HepG2 (cell line): ENCODE data around the gene SLC6A4. TPM values are rescaled to one million over a fixed set of nuclear protein-coding genes. Genes with fewer than 3 reads are reported as not detected.

ENCODE experiments used
- ATAC-seq: fragments of 200-7000 bp; cut with Tn5 transposase; 3 replicates; pipeline ENCODE4 v1.9.1; 2020; ENCODE audit warnings: mild to moderate bottlenecking, moderate library complexity
- BruUV-seq: library from RNA; stranded (reverse); fragments of 400-500 nt; replicated peaks from 2 replicates; lab custom pipeline; 2021; lab: Mats Ljungman, UMichigan
- CTCF ChIA-PET: fragments of 300-600 bp; formaldehyde crosslinking; extraction: SDS; loops from one replicate; lab custom pipeline; 2021; ENCODE audit warnings: low total read pairs, inconsistent platforms, low intra/inter-chr PET ratio; lab: Yijun Ruan, JAX
- POLR2A ChIA-PET: fragments of 350-600 bp; sonication (Branson Sonifier 250); formaldehyde crosslinking; loops from one replicate; lab custom pipeline; 2020; ENCODE audit warnings: antibody characterized with exemption, inconsistent platforms; lab: Yijun Ruan, JAX
- DNase-seq: peaks from one replicate; pipeline ENCODE4 v3.0.0-alpha.2; 2015; ENCODE audit warnings: low spot score
- FAIRE-seq: peaks from 3 replicates; lab custom pipeline; 2011; peaks lifted over from hg19 to GRCh38; lab: Jason Lieb, UNC
- H2AFZ ChIP-seq: one replicate; pipeline ENCODE4 v1.6.1; 2011; ENCODE audit warnings: low read length, inconsistent platforms
- H3K27ac ChIP-seq: fragments of 300-600 bp; 3 replicates; pipeline ENCODE4 v1.8.0; 2011; ENCODE audit warnings: mixed run types, mild to moderate bottlenecking, mixed read lengths, low read length, inconsistent platforms; ENCODE audit not compliant: insufficient read depth; ENCODE audit errors: extremely low read length
- H3K27me3 ChIP-seq, 2 experiments: fragments of 200-600 bp in 1 of 2; 2 replicates in 1 of 2; 3 replicates in 1 of 2; pipeline versions ENCODE4 v1.6.0 to v1.8.0; 2011; ENCODE audit warnings: low read length in 2 of 2, mild to moderate bottlenecking in 2 of 2, moderate library complexity in 2 of 2, inconsistent platforms in 1 of 2; ENCODE audit not compliant: insufficient read depth in 2 of 2, control insufficient read depth in 1 of 2
- H3K36me3 ChIP-seq, 2 experiments: fragments of 200-600 bp in 1 of 2; replicated peaks in 1 of 2; 2 replicates in 1 of 2; 3 replicates in 1 of 2; pipeline versions ENCODE4 v1.5.1 to v1.8.0; 2011; ENCODE audit warnings: low read length in 2 of 2, inconsistent platforms in 1 of 2; ENCODE audit not compliant: insufficient read depth in 2 of 2, control insufficient read depth in 1 of 2
- H3K4me1 ChIP-seq: 2 replicates; pipeline ENCODE4 v1.5.1; 2012; ENCODE audit warnings: low read length, inconsistent platforms; ENCODE audit not compliant: insufficient read depth
- H3K4me2 ChIP-seq: 2 replicates; pipeline ENCODE4 v1.6.0; 2011; ENCODE audit warnings: low read depth, low read length, inconsistent platforms
- H3K4me3 ChIP-seq, 3 experiments: fragments of 200-600 bp in 1 of 3; sonication (generic), shearing (Covaris generic) in 1 of 3; replicated peaks in 1 of 3; 2 replicates each; pipeline ENCODE4 v1.5.1; 2011 to 2016; ENCODE audit warnings: low read length in 3 of 3, inconsistent platforms in 2 of 3, low read depth in 2 of 3, mild to moderate bottlenecking in 2 of 3, control low read depth in 1 of 3, mixed read lengths in 1 of 3; ENCODE audit not compliant: insufficient read depth in 1 of 3
- H3K79me2 ChIP-seq: one replicate; pipeline ENCODE4 v1.6.1; 2011; ENCODE audit warnings: low read length, inconsistent platforms; ENCODE audit not compliant: insufficient read depth
- H3K9ac ChIP-seq: 2 replicates; pipeline ENCODE4 v1.6.0; 2011; ENCODE audit warnings: mild to moderate bottlenecking, low read depth, low read length, inconsistent platforms; ENCODE audit not compliant: insufficient read depth
- H3K9me3 ChIP-seq: 2 replicates; pipeline ENCODE4 v1.5.1; 2012; ENCODE audit warnings: mild to moderate bottlenecking, low read length
- H4K20me1 ChIP-seq: 2 replicates; pipeline ENCODE4 v1.6.0; 2011; ENCODE audit warnings: inconsistent platforms, mild to moderate bottlenecking, low read length, moderate library complexity; ENCODE audit not compliant: insufficient read depth
- AGO2 ChIP-seq: fragments of 200-400 bp; formaldehyde crosslinking; optimal IDR thresholded peaks from 2 replicates; pipeline ENCODE3; 2017; ENCODE audit warnings: mild to moderate bottlenecking, low read depth, low read length, moderate library complexity
- NFKB2 ChIP-seq: sonication (generic); formaldehyde crosslinking; IDR thresholded peaks from 2 replicates; pipeline ENCODE4 v1.4.0; 2020; ENCODE audit warnings: missing genetic modification reagents, borderline replicate concordance
- NR3C1 ChIP-seq: sonication (generic); formaldehyde crosslinking; IDR thresholded peaks from 2 replicates; pipeline ENCODE4 v1.4.0; 2020; ENCODE audit warnings: missing genetic modification reagents
- PRPF4 ChIP-seq: fragments of 200-400 bp; formaldehyde crosslinking; IDR thresholded peaks from 2 replicates; pipeline ENCODE4 v1.6.1; 2016; ENCODE audit warnings: low read length, low read depth; ENCODE audit not compliant: poor library complexity, severe bottlenecking
- SNRNP70 ChIP-seq: fragments of 200-400 bp; formaldehyde crosslinking; IDR thresholded peaks from 2 replicates; pipeline ENCODE4 v1.6.1; 2017; ENCODE audit warnings: mild to moderate bottlenecking, low read depth, low read length, moderate library complexity
- ZBTB7B ChIP-seq: sonication (generic); formaldehyde crosslinking; IDR thresholded peaks from 2 replicates; pipeline ENCODE4 v1.4.0; 2020; ENCODE audit warnings: missing genetic modification reagents
- ZNF329 ChIP-seq: sonication (generic); formaldehyde crosslinking; IDR thresholded peaks from 2 replicates; pipeline ENCODE4 v1.9.0; 2021; ENCODE audit warnings: low read depth, mild to moderate bottlenecking, missing genetic modification reagents
- ZNF564 ChIP-seq: sonication (generic); formaldehyde crosslinking; IDR thresholded peaks from 2 replicates; pipeline ENCODE4 v1.8.1; 2023; ENCODE audit warnings: mild to moderate bottlenecking, missing genetic modification reagents
- ZNF614 ChIP-seq: IDR thresholded peaks from 2 replicates; pipeline ENCODE4 v1.6.1; 2018; ENCODE audit warnings: missing biosample characterization, missing genetic modification reagents, inconsistent platforms, borderline replicate concordance
- ZNF709 ChIP-seq: sonication (generic); formaldehyde crosslinking; IDR thresholded peaks from 2 replicates; pipeline ENCODE4 v1.5.0; 2020; ENCODE audit warnings: mild to moderate bottlenecking, missing genetic modification reagents
- WGBS: methylation state at CpG from one replicate; pipeline ENCODE4 v1.1.6; 2017; ENCODE audit warnings: low lambda C conversion rate; 5-methylcytosine and 5-hydroxymethylcytosine counted together
- in situ Hi-C: cut with HindIII; loops from 2 replicates; pipeline ENCODE4 v1.10.0; 2017; ENCODE audit warnings: low pct_unique_long_range_greater_than_20kb; ENCODE audit not compliant: extremely low pct_ligation_motif_present
- intact Hi-C: fragments of 100-400 bp; cut with micrococcal nuclease; formaldehyde crosslinking; loops from one replicate; pipeline ENCODE4 v1.10.0; 2022; ENCODE audit not compliant: unreplicated experiment
- polyA plus RNA-seq, 8 experiments: library from polyadenylated mRNA; depleted of rRNA in 3 of 8; stranded (reverse) in 7 of 8; unstranded in 1 of 8; fragments of >200 nt; fragmentation: Illumina TruSeq in 4 of 8; extraction: Trizol in 4 of 8; gene quantifications; 2 replicates each; pipeline versions ENCODE4 v1.2.1 to v1.2.3, GENCODE V29; 2011 to 2016; ENCODE audit warnings: low read depth in 4 of 8, missing spikeins in 1 of 8, mixed read lengths in 1 of 8; ENCODE audit not compliant: insufficient read depth in 1 of 8
- total RNA-seq, 5 experiments: library from RNA; depleted of rRNA; stranded (reverse); fragments of >200 nt; fragmentation: Illumina TruSeq; extraction: Trizol; gene quantifications; 2 replicates each; pipeline ENCODE4 v1.2.3, GENCODE V29; 2016; ENCODE audit warnings: low read depth in 1 of 5

SLC6A4 gene
- total and polyA plus RNA-seq, 2 of the 13 experiments (the other 11 are each of a cell fraction or from before 2014, with no cell fraction given), result 7.6 to 20.3 TPM

DNA sequence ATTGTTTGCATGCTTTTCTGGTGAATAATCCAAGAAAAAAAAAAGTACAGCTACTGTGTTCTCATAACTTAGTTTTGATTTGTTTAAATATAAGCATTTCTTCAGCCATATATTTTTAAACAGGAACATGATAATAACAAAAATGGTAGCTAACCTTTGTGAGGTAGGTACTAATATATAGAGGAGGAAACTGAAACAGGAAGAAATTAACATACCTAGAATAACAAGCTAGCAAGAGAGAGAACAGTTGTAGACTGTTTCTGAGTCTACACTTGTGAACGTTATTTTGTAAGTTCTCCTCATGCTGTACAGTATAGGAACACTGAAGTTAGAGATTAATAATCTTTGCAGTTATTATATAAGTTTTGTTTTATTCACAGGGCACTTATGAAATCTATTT lies 69.5 kb downstream of the SLC6A4 start:
- H3K9ac ChIP-seq, result no peak overlapping the region
- H3K4me3 ChIP-seq, result no peak overlapping the region
- intact Hi-C loops, result no loop called here
- TF ChIP-seq ZBTB7B (CRISPR knock-in tag), result no peak
- H4K20me1 ChIP-seq, result no peaks in the 10 kb centered on the region
- POLR2A ChIA-PET, result no interaction called here
- H3K4me2 ChIP-seq, result no peak overlapping the region
- H3K27ac ChIP-seq, result no peak overlapping the region
- no peak overlapping the region for H2AFZ ChIP-seq
- FAIRE-seq (no peak), DNase-seq (no peak), ATAC-seq (no peak)
- peaks cover 2 to 18% of the 10 kb centered on the region in 2 experiments; a peak in 4 of 5 replicates for H3K36me3 ChIP-seq
- no TSS peak for BruUV-seq
- in situ Hi-C loops, result no loop called here
- H3K79me2 ChIP-seq, result peaks cover 3% of the 10 kb centered on the region
- H3K9me3 ChIP-seq, result no peaks in the 10 kb centered on the region
- 94% methylated on average over 1 of the region's 1 CpG for WGBS
- no peaks in the 10 kb centered on the region for H3K4me1 ChIP-seq
- H3K27me3 ChIP-seq, result no peaks in the 10 kb centered on the region
- CTCF ChIA-PET, result no interaction called here

DNA sequence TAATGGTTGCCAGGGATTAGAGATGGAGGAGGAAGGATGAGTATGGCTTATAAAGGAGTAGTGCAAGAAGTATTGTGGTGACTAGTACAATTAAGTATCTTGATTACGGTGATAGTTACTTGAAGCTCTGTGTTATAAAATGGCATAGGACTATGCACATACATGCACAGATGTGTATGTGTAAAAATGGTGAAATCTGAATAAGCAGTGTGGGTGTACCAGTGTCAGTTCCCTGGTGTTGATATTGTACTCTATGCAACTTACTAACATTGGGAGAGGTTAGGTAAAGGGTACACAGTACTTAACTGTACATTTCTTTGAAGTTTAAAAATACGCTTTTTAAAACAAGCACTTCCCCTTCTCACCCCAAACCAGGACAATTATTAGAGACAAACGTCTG lies 70.3 kb downstream of the SLC6A4 start:
- 91% methylated on average over 3 of the region's 3 CpGs for WGBS
- ATAC-seq (no peak), FAIRE-seq (no peak), DNase-seq (no peak)
- no peak overlapping the region for H3K4me3 ChIP-seq
- in situ Hi-C loops (no loop called here), intact Hi-C loops (no loop called here)
- H3K4me1 ChIP-seq, result no peaks in the 10 kb centered on the region
- ChIA-PET CTCF (no interaction called here), POLR2A (interaction anchor here (0.7 kb wide), 1 partner anchor 56 kb away, joined by 4 read pairs; no protein-coding TSS in a partner anchor)
- no peaks in the 10 kb centered on the region for H3K27me3 ChIP-seq
- H4K20me1 ChIP-seq, result no peaks in the 10 kb centered on the region
- H3K27ac ChIP-seq, result no peak overlapping the region
- BruUV-seq, result no TSS peak
- no peak overlapping the region for H2AFZ ChIP-seq
- peaks cover 4% of the 10 kb centered on the region for H3K9me3 ChIP-seq
- H3K9ac ChIP-seq, result no peak overlapping the region
- H3K79me2 ChIP-seq, result peaks cover 7% of the 10 kb centered on the region
- peaks cover 2 to 18% of the 10 kb centered on the region in 2 experiments; a peak in 4 of 5 replicates for H3K36me3 ChIP-seq
- TF ChIP-seq NFKB2 (CRISPR knock-in tag) (no peak), ZNF564 (CRISPR knock-in tag) (no peak), NR3C1 (CRISPR knock-in tag) (no peak), ZNF614 (CRISPR knock-in tag) (no peak), AGO2 (no peak), ZNF329 (CRISPR knock-in tag) (no peak), ZNF709 (CRISPR knock-in tag) (no peak), PRPF4 (no peak), SNRNP70 (no peak)
- TF ChIP-seq, all 625 proteins: peak for 0
- H3K4me2 ChIP-seq, result no peak overlapping the region
